SK-N-SH (cell line): ENCODE data around the gene EP400.

Source experiments
- CTCF ChIP-seq: fragments of 200-600 bp; sonication (generic); IDR thresholded peaks from 2 replicates; pipeline ENCODE4 v1.6.1; 2017; ENCODE audit warnings: antibody characterized with exemption, mild to moderate bottlenecking, moderate library complexity
- EP300 ChIP-seq, 2 experiments: IDR thresholded peaks; 2 replicates each; pipeline versions ENCODE4 v1.4.0 to v1.6.1; 2012; ENCODE audit warnings: borderline replicate concordance in 1 of 2, low read depth in 1 of 2, low read length in 1 of 2
- EZH2phosphoT487 ChIP-seq: fragments of 200-600 bp; sonication (generic); IDR thresholded peaks from 2 replicates; pipeline ENCODE4 v1.6.1; 2017; ENCODE audit warnings: low read depth, mixed run types, mild to moderate bottlenecking, antibody characterized with exemption, moderate library complexity, borderline replicate concordance

GRCh38 chr12:131918311-131919050 lies 31.3 kb upstream of the EP400 start:
- TF ChIP-seq CTCF, result no peak
- no peak for TF ChIP-seq EZH2phosphoT487
- no peak for TF ChIP-seq EP300 (IDR thresholded peaks at IDR 0.05; ENCODE audit: borderline replicate concordance in 1 of 2, low read depth in 1 of 2, low read length in 1 of 2)
